Upper lobe of left lung (tissue), 4 donors: ENCODE results near the gene ARMC7.

Experiments
- POLR2A ChIP-seq, 4 donors: fragments of 450-650 bp; IDR thresholded peaks; one replicate each; pipeline ENCODE4 v1.5.1; 2016 to 2017; ENCODE audit warnings: antibody characterized with exemption in 4 of 4, mild to moderate bottlenecking in 2 of 4
- TF ChIP-seq, protein P1 (sequence below), 6 experiments: fragments of 450-650 bp in 4 of 6; fragments of 200-600 bp in 2 of 6; sonication (generic) in 2 of 6; IDR thresholded peaks; one replicate each; pipeline ENCODE4 v1.5.1; 2016 to 2019; ENCODE audit warnings: antibody characterized with exemption in 6 of 6

- TF ChIP-seq, protein P1, sequence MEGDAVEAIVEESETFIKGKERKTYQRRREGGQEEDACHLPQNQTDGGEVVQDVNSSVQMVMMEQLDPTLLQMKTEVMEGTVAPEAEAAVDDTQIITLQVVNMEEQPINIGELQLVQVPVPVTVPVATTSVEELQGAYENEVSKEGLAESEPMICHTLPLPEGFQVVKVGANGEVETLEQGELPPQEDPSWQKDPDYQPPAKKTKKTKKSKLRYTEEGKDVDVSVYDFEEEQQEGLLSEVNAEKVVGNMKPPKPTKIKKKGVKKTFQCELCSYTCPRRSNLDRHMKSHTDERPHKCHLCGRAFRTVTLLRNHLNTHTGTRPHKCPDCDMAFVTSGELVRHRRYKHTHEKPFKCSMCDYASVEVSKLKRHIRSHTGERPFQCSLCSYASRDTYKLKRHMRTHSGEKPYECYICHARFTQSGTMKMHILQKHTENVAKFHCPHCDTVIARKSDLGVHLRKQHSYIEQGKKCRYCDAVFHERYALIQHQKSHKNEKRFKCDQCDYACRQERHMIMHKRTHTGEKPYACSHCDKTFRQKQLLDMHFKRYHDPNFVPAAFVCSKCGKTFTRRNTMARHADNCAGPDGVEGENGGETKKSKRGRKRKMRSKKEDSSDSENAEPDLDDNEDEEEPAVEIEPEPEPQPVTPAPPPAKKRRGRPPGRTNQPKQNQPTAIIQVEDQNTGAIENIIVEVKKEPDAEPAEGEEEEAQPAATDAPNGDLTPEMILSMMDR (IDR thresholded peaks at IDR 0.05) = no peak
- TF ChIP-seq POLR2A (IDR thresholded peaks at IDR 0.05) = no peak
Observed at GRCh38 chr17:75115555-75115954, 5.8 kb downstream of the ARMC7 start.
